Measurements from ENCODE around the gene INHBB.

GRCh38 chr2:120312076-120312475 is 33.9 kb upstream of the INHBB start:
- TF ChIP-seq POLR2A (IDR thresholded peaks at IDR 0.05; ENCODE audit: low read depth, low read length) (no peak), POLR2AphosphoS5 (IDR thresholded peaks at IDR 0.05; ENCODE audit: low read depth, low read length) (no peak), TAF1 (IDR thresholded peaks at IDR 0.05; ENCODE audit: borderline replicate concordance, low read depth, low read length) (no peak)
